HG03159 (cell line): ENCODE data around the gene CHRNB1.
"Not testable (repeated sequence)": the region's sequence is repeated elsewhere in the genome, so short reads cannot be mapped to it uniquely, and the experiment has no call there.

Source experiments
- ATAC-seq: cut with Tn5 transposase; IDR thresholded peaks from one replicate; pipeline ENCODE4 v1.9.1; 2021; ENCODE audit warnings: mild to moderate bottlenecking, moderate library complexity; ENCODE audit not compliant: unreplicated experiment

The CHRNB1 gene

GRCh38 chr17:7482742-7483088 is 37.9 kb downstream of the CHRNB1 start:
- ATAC-seq = not testable (repeated sequence)

DNA sequence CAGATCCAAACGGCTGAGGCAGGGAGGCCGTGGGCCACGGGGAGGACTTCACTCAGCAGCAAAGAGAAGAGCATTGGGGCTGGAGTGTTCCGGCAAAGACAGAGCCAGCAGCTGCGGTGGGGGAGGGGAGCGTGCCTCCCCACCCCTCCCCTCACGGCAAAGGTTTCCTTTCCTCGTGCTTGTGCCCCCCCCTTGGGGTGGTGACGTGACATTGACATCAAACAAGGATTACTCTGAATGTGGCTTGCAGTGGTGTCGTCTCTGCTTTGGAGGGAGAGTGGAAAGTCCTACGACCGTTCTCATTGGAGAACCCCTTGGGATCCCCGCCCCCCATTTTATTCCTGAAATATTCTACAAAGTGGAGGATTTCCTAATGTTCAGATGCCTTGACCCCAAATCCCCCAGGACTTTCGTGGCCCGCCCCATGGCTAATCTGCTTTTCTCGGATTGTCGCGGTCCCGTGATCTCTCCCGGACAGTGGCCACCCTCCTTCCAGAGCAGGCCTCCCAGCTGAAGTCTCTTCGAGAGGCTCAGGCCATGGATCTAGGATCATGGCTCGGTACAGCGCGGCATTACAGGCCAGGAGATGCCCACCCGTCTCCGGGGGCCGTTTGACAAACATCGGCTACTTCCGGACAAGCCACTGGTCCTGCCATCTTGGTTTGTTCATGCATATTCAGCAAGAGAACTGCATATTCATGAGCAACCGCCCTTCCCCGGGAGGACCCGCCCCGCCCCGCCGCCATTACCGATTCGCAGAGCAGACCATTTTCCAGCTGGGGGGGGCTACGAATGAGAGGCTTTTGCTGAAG is 38.6 kb downstream of the CHRNB1 start:
- ATAC-seq = peak; percentile 42

DNA sequence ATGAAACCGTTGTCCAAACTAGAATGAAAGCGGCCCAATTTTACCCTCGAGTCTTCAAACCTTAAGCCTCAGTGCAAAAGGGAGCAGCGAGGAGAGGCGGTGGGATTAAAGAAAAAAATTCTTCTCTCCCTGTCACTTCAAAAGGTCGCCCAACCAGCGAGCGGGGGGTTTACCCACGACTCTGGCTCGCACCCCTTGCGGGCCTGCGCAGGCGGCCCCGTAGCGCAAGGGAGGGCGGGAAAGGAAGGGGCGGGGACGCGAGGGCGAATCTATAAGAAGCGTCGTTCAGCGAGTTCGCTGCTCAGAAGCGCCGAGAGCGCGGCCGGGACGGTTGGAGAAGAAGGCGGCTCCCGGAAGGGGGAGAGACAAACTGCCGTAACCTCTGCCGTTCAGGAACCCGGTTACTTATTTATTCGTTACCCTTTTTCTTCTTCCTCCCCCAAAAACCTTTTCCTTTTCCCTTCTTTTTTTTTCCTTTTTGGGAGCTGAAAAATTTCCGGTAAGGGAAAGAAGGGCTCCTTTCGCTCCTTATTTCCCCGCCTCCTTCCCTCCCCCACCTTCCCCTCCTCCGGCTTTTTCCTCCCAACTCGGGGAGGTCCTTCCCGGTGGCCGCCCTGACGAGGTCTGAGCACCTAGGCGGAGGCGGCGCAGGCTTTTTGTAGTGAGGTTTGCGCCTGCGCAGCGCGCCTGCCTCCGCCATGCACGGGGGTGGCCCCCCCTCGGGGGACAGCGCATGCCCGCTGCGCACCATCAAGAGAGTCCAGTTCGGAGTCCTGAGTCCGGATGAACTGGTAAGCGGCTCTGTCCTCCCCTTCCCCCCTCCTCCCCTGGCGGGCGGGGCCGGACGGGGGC is 39.4 kb downstream of the CHRNB1 start, which contains the start of gene POLR2A:
Gene POLR2A, plus strand, starts transcription at position 300 of the 852 bp plus-strand sequence.
- ATAC-seq = peak; percentile 59

DNA sequence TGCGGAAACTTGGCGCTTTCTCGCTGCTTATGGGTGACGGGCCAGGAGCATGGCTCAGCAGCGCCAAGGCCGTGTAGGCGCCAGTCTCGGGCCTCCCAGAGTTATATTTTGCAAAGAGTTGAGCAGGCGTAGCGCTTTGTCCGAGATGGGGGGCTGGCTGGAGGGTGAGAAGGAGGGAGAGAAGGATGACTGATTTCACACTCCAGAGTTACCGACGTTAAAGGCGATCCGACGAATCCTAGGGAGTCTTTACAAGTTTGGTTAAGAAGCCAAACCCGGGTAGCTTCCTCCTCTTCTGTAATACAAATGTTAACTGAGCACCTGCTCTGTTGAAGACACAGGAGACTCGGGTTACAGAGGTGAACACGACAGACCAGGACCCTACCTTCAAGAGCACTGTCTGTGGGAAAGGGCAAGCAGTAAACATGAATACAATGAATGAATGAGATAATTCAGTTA is 40.1 kb downstream of the CHRNB1 start:
- ATAC-seq = no peak

DNA sequence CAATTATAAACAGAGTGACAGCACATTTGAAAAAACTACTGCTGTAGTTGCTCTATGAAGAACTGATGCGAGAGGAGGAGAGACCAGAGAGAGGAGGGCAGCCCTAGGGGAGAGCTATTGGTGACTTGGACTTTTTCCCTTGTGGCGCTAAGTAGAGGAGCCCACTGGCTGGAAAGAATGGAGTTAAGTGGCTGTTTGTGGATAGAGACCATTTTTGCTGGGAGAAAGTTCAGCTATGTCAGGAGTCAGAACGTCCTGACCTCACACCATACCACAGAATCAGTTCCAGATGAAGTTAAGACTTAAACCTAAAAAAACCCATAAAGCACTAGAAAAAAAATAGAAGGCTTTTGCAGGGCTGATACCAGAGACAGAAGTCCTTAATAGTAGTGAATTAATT is 41.3 kb downstream of the CHRNB1 start:
- no peak for ATAC-seq

DNA sequence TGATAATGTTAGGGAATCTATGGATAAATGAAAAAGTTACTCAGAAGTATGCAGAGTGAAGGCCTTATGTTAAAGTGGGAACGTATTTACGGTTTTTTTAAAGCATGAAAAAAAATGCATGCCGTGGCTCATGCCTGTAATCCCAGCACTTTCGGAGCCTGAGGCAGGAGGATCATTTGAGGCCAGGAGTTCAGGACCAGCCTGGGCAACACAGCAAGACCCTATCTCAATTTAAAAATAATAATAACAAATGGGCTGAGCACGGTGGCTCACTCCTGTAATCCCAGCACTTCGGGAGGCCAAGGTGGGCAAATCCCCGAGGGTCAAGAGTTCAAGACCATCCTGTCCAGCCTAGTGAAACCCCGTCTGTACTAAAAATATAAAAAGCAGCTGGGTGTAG is 45.3 kb downstream of the CHRNB1 start:
- no peak for ATAC-seq

GRCh38 chr17:7491583-7491982 is 46.7 kb downstream of the CHRNB1 start:
- no peak for ATAC-seq

DNA sequence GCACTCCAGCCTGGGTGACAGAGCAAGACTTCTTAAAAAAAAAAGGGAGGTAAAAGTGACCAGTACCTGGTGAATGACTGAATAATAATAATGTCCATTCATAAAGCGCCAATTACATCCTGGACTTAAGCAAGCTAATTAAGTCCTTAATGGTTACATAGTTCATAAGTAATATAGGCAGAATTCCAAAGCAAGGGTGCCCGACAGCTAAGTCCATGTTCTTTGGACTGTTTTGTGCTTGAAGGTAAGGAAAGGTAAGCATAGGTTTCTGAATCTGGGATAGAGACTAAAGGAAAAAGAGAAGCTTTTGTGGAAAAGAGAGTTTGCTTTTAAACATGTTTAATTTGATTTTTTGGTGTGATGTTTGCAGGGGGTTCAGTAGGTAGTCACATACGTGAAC is 49.1 kb downstream of the CHRNB1 start:
- no peak for ATAC-seq

GRCh38 chr17:7495906-7496434 is 51.1 kb downstream of the CHRNB1 start:
- ATAC-seq = no peak

DNA sequence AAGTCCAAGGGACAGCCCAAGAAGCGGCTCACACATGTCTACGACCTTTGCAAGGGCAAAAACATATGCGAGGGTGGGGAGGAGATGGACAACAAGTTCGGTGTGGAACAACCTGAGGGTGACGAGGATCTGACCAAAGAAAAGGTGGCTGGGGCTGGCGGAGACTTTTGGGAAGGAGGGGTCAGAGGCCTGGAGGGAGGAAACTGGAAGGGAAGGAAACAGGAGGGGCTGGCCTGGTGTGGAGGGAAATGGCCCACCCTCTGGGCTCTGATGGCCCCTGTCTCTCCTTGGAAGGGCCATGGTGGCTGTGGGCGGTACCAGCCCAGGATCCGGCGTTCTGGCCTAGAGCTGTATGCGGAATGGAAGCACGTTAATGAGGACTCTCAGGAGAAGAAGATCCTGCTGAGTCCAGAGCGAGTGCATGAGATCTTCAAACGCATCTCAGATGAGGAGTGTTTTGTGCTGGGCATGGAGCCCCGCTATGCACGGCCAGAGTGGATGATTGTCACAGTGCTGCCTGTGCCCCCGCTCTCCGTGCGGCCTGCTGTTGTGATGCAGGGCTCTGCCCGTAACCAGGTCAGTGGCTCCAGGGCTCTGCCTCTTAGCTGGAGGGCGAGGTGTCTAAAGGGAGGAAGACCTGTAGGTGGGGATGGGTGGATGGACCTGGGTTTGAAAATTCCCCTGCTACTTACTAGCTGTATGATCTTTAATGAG is 51.8 kb downstream of the CHRNB1 start:
- ATAC-seq = no peak

DNA sequence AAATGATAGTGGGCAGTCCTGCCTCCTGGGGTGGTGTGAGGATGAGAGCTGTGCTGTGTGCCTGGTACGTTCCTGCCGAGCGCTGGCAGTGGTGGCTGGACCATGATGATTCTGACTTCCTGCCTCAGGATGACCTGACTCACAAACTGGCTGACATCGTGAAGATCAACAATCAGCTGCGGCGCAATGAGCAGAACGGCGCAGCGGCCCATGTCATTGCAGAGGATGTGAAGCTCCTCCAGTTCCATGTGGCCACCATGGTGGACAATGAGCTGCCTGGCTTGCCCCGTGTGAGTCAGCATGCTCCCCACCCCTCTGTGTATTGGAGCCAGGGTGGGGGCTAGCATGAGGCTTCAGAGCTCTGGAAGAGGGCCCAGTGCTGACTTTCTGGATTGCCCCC is 52.4 kb downstream of the CHRNB1 start:
- ATAC-seq = no peak

DNA sequence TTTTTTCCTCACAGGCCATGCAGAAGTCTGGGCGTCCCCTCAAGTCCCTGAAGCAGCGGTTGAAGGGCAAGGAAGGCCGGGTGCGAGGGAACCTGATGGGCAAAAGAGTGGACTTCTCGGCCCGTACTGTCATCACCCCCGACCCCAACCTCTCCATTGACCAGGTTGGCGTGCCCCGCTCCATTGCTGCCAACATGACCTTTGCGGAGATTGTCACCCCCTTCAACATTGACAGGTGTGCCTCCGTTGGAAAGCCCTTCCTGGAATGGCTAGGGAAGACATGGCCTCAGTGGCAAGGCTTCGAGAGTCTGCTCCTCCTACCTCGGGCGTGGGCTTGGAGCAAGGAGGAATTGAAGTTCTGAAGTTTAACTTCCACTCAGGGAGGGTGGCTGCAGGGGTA is 52.8 kb downstream of the CHRNB1 start:
- no peak for ATAC-seq

GRCh38 chr17:7499161-7499560 is 54.3 kb downstream of the CHRNB1 start:
- no peak for ATAC-seq

GRCh38 chr17:7501729-7502128 is 56.9 kb downstream of the CHRNB1 start:
- ATAC-seq = no peak

- no peak for ATAC-seq
Observed at GRCh38 chr17:7502171-7502847, 57.4 kb downstream of the CHRNB1 start.

DNA sequence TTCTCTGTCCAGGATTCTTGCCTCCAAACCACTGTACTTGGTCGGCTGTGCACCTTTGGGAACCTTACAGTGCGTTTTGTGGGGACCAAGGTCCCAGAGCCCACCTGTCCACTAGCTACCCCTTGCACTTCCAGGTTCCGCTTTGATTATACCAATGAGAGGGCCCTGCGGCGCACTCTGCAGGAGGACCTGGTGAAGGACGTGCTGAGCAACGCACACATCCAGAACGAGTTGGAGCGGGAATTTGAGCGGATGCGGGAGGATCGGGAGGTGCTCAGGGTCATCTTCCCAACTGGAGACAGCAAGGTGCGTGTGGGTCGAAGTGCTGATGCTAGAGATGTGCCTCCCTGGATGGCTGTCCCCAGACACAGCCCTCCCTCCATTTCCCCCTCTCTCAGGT is 58.1 kb downstream of the CHRNB1 start:
- no peak for ATAC-seq

GRCh38 chr17:7503521-7503920 is 58.7 kb downstream of the CHRNB1 start:
- no peak for ATAC-seq
